ENCODE data around the gene ZC3H12D. TPM values are rescaled to one million over a fixed set of nuclear protein-coding genes. Genes with fewer than 3 reads are reported as not detected.
A peak's percentile ranks its signal among the peaks of the same experiment; 100 is the strongest.
"Not testable (repeated sequence)": the region's sequence is repeated elsewhere in the genome, so short reads cannot be mapped to it uniquely, and the experiment has no call there.

ZC3H12D gene
- polyA plus RNA-seq, 4 donors: 2.0 to 4.0 (median 3.1) TPM

GRCh38 chr6:149471801-149472200 is 13.0 kb downstream of the ZC3H12D start:
- no peak for DNase-seq
- 64 to 82% (median 75%) methylated on average over 3 of the region's 3 CpGs for WGBS, 3 donors
- H3K9me3 ChIP-seq (ENCODE audit: control insufficient read depth in 2 of 2, insufficient read depth in 1 of 2, low read depth in 1 of 2, low read length in 1 of 2): no peaks in the 10 kb centered on the region
- no peaks in the 10 kb centered on the region for H3K27me3 ChIP-seq (ENCODE audit: control insufficient read depth in 3 of 3, insufficient read depth in 3 of 3, low read length in 3 of 3)
- no peak for FAIRE-seq
- H3K27ac ChIP-seq (ENCODE audit: low read depth in 1 of 3, low read length in 2 of 3): no peak overlapping the region
- peaks cover 0 to 18% (median 7%) of the 10 kb centered on the region in 3 donors for H3K4me1 ChIP-seq (ENCODE audit: control insufficient read depth in 3 of 3, insufficient read depth in 2 of 3, low read depth in 1 of 3, low read length in 2 of 3)
- H3K4me3 ChIP-seq (ENCODE audit: low read depth in 1 of 3, low read length in 3 of 3): no peak overlapping the region
- peaks cover 0 to 12% (median 0%) of the 10 kb centered on the region in 3 donors for H3K36me3 ChIP-seq (ENCODE audit: control insufficient read depth in 3 of 3, insufficient read depth in 2 of 3, low read depth in 1 of 3, low read length in 3 of 3)

GRCh38 chr6:149470948-149471347 is 13.9 kb downstream of the ZC3H12D start:
- 92 to 93% (median 93%) methylated on average over 2 of the region's 2 CpGs for WGBS, 3 donors
- Histone ChIP-seq H3K27ac (ENCODE audit: low read depth in 1 of 3, low read length in 2 of 3) (no peak overlapping the region), H3K9me3 (ENCODE audit: control insufficient read depth in 2 of 2, insufficient read depth in 1 of 2, low read depth in 1 of 2, low read length in 1 of 2) (no peaks in the 10 kb centered on the region), H3K36me3 (ENCODE audit: control insufficient read depth in 3 of 3, insufficient read depth in 2 of 3, low read depth in 1 of 3, low read length in 3 of 3) (peaks cover 0 to 13% (median 0%) of the 10 kb centered on the region in 3 donors), H3K4me3 (ENCODE audit: low read depth in 1 of 3, low read length in 3 of 3) (no peak overlapping the region), H3K27me3 (ENCODE audit: control insufficient read depth in 3 of 3, insufficient read depth in 3 of 3, low read length in 3 of 3) (no peaks in the 10 kb centered on the region), H3K4me1 (ENCODE audit: control insufficient read depth in 3 of 3, insufficient read depth in 2 of 3, low read depth in 1 of 3, low read length in 2 of 3) (peaks cover 0 to 18% (median 7%) of the 10 kb centered on the region in 3 donors)
- DNase-seq (no peak), FAIRE-seq (no peak)

GRCh38 chr6:149468179-149468578 is 16.6 kb downstream of the ZC3H12D start:
- Histone ChIP-seq H3K9me3 (ENCODE audit: control insufficient read depth in 2 of 2, insufficient read depth in 1 of 2, low read depth in 1 of 2, low read length in 1 of 2) (no peaks in the 10 kb centered on the region), H3K4me3 (ENCODE audit: low read depth in 1 of 3, low read length in 3 of 3) (no peak overlapping the region), H3K36me3 (ENCODE audit: control insufficient read depth in 3 of 3, insufficient read depth in 2 of 3, low read depth in 1 of 3, low read length in 3 of 3) (peaks cover 0 to 23% (median 0%) of the 10 kb centered on the region in 3 donors), H3K27ac (ENCODE audit: low read depth in 1 of 3, low read length in 2 of 3) (peak overlapping the region in 1 of 3 donors; percentile 5), H3K27me3 (ENCODE audit: control insufficient read depth in 3 of 3, insufficient read depth in 3 of 3, low read length in 3 of 3) (no peaks in the 10 kb centered on the region), H3K4me1 (ENCODE audit: control insufficient read depth in 3 of 3, insufficient read depth in 2 of 3, low read depth in 1 of 3, low read length in 2 of 3) (peaks cover 0 to 8% (median 0%) of the 10 kb centered on the region in 3 donors)
- FAIRE-seq (no peak), DNase-seq (no peak)
- 78 to 93% (median 79%) methylated on average over 2 of the region's 2 CpGs for WGBS, 3 donors

- Histone ChIP-seq H3K4me1 (ENCODE audit: control insufficient read depth in 3 of 3, insufficient read depth in 2 of 3, low read depth in 1 of 3, low read length in 2 of 3) (no peaks in the 10 kb centered on the region), H3K27me3 (ENCODE audit: control insufficient read depth in 3 of 3, insufficient read depth in 3 of 3, low read length in 3 of 3) (no peaks in the 10 kb centered on the region), H3K27ac (ENCODE audit: low read depth in 1 of 3, low read length in 2 of 3) (no peak overlapping the region), H3K9me3 (ENCODE audit: control insufficient read depth in 2 of 2, insufficient read depth in 1 of 2, low read depth in 1 of 2, low read length in 1 of 2) (no peaks in the 10 kb centered on the region), H3K4me3 (ENCODE audit: low read depth in 1 of 3, low read length in 3 of 3) (no peak overlapping the region), H3K36me3 (ENCODE audit: control insufficient read depth in 3 of 3, insufficient read depth in 2 of 3, low read depth in 1 of 3, low read length in 3 of 3) (peaks cover 0 to 25% (median 0%) of the 10 kb centered on the region in 3 donors)
- FAIRE-seq (no peak), DNase-seq (no peak)
- WGBS, 3 donors: 72 to 80% (median 79%) methylated on average over 4 of the region's 4 CpGs
These were observed 17.5 kb downstream of the ZC3H12D start for GRCh38 chr6:149467265-149467664.

- FAIRE-seq (no peak), DNase-seq (no peak)
- no peaks in the 10 kb centered on the region for H3K9me3 ChIP-seq (ENCODE audit: control insufficient read depth in 2 of 2, insufficient read depth in 1 of 2, low read depth in 1 of 2, low read length in 1 of 2)
- H3K36me3 ChIP-seq (ENCODE audit: control insufficient read depth in 3 of 3, insufficient read depth in 2 of 3, low read depth in 1 of 3, low read length in 3 of 3): peaks cover 0 to 18% (median 0%) of the 10 kb centered on the region in 3 donors
- 54 to 55% (median 54%) methylated on average over 8 of the region's 8 CpGs for WGBS, 3 donors
- H3K27ac ChIP-seq (ENCODE audit: low read depth in 1 of 3, low read length in 2 of 3): peak overlapping the region in 1 of 3 donors; percentile 23
- H3K4me3 ChIP-seq (ENCODE audit: low read depth in 1 of 3, low read length in 3 of 3): no peak overlapping the region
- no peaks in the 10 kb centered on the region for H3K4me1 ChIP-seq (ENCODE audit: control insufficient read depth in 3 of 3, insufficient read depth in 2 of 3, low read depth in 1 of 3, low read length in 2 of 3)
- no peaks in the 10 kb centered on the region for H3K27me3 ChIP-seq (ENCODE audit: control insufficient read depth in 3 of 3, insufficient read depth in 3 of 3, low read length in 3 of 3)
These were observed 20.4 kb downstream of the ZC3H12D start for GRCh38 chr6:149464411-149464810.

GRCh38 chr6:149463781-149464180 is 21.0 kb downstream of the ZC3H12D start:
- Histone ChIP-seq H3K4me1 (ENCODE audit: control insufficient read depth in 3 of 3, insufficient read depth in 2 of 3, low read depth in 1 of 3, low read length in 2 of 3) (no peaks in the 10 kb centered on the region), H3K36me3 (ENCODE audit: control insufficient read depth in 3 of 3, insufficient read depth in 2 of 3, low read depth in 1 of 3, low read length in 3 of 3) (peaks cover 0 to 20% (median 2%) of the 10 kb centered on the region in 3 donors), H3K4me3 (ENCODE audit: low read depth in 1 of 3, low read length in 3 of 3) (no peak overlapping the region), H3K27me3 (ENCODE audit: control insufficient read depth in 3 of 3, insufficient read depth in 3 of 3, low read length in 3 of 3) (no peaks in the 10 kb centered on the region), H3K9me3 (ENCODE audit: control insufficient read depth in 2 of 2, insufficient read depth in 1 of 2, low read depth in 1 of 2, low read length in 1 of 2) (no peaks in the 10 kb centered on the region), H3K27ac (ENCODE audit: low read depth in 1 of 3, low read length in 2 of 3) (no peak overlapping the region)
- 60 to 93% (median 83%) methylated on average over 4 of the region's 4 CpGs for WGBS, 3 donors
- DNase-seq (no peak), FAIRE-seq (no peak)

GRCh38 chr6:149462712-149463111 is 22.1 kb downstream of the ZC3H12D start:
- not testable (repeated sequence) for H3K4me1 ChIP-seq (ENCODE audit: control insufficient read depth in 3 of 3, insufficient read depth in 2 of 3, low read depth in 1 of 3, low read length in 2 of 3); H3K27ac ChIP-seq (ENCODE audit: low read depth in 1 of 3, low read length in 2 of 3); H3K4me3 ChIP-seq (ENCODE audit: low read depth in 1 of 3, low read length in 3 of 3); FAIRE-seq; H3K27me3 ChIP-seq (ENCODE audit: control insufficient read depth in 3 of 3, insufficient read depth in 3 of 3, low read length in 3 of 3); H3K9me3 ChIP-seq (ENCODE audit: control insufficient read depth in 2 of 2, insufficient read depth in 1 of 2, low read depth in 1 of 2, low read length in 1 of 2); DNase-seq
- peaks cover 0 to 16% (median 2%) of the 10 kb centered on the region in 3 donors for H3K36me3 ChIP-seq (ENCODE audit: control insufficient read depth in 3 of 3, insufficient read depth in 2 of 3, low read depth in 1 of 3, low read length in 3 of 3)
- 94 to 96% (median 94%) methylated on average over 7 of the region's 7 CpGs for WGBS, 3 donors

GRCh38 chr6:149461670-149462069 is 23.1 kb downstream of the ZC3H12D start:
- Histone ChIP-seq H3K36me3 (ENCODE audit: control insufficient read depth in 3 of 3, insufficient read depth in 2 of 3, low read depth in 1 of 3, low read length in 3 of 3) (peaks cover 0 to 23% (median 4%) of the 10 kb centered on the region in 3 donors), H3K27ac (ENCODE audit: low read depth in 1 of 3, low read length in 2 of 3) (no peak overlapping the region), H3K4me3 (ENCODE audit: low read depth in 1 of 3, low read length in 3 of 3) (no peak overlapping the region), H3K27me3 (ENCODE audit: control insufficient read depth in 3 of 3, insufficient read depth in 3 of 3, low read length in 3 of 3) (peaks cover 0 to 2% (median 0%) of the 10 kb centered on the region in 3 donors), H3K4me1 (ENCODE audit: control insufficient read depth in 3 of 3, insufficient read depth in 2 of 3, low read depth in 1 of 3, low read length in 2 of 3) (no peaks in the 10 kb centered on the region), H3K9me3 (ENCODE audit: control insufficient read depth in 2 of 2, insufficient read depth in 1 of 2, low read depth in 1 of 2, low read length in 1 of 2) (no peaks in the 10 kb centered on the region)
- FAIRE-seq (no peak), DNase-seq (no peak)
- 79 to 88% (median 87%) methylated on average over 5 of the region's 5 CpGs for WGBS, 3 donors

GRCh38 chr6:149460249-149460648 is 24.6 kb downstream of the ZC3H12D start:
- H3K27ac ChIP-seq (ENCODE audit: low read depth in 1 of 3, low read length in 2 of 3); FAIRE-seq; H3K4me1 ChIP-seq (ENCODE audit: control insufficient read depth in 3 of 3, insufficient read depth in 2 of 3, low read depth in 1 of 3, low read length in 2 of 3); H3K9me3 ChIP-seq (ENCODE audit: control insufficient read depth in 2 of 2, insufficient read depth in 1 of 2, low read depth in 1 of 2, low read length in 1 of 2); H3K27me3 ChIP-seq (ENCODE audit: control insufficient read depth in 3 of 3, insufficient read depth in 3 of 3, low read length in 3 of 3); DNase-seq; H3K4me3 ChIP-seq (ENCODE audit: low read depth in 1 of 3, low read length in 3 of 3): not testable (repeated sequence)
- 83 to 90% (median 89%) methylated on average over 3 of the region's 3 CpGs for WGBS, 3 donors
- peaks cover 0 to 23% (median 4%) of the 10 kb centered on the region in 3 donors for H3K36me3 ChIP-seq (ENCODE audit: control insufficient read depth in 3 of 3, insufficient read depth in 2 of 3, low read depth in 1 of 3, low read length in 3 of 3)
